HEK293 (cell line): ENCODE results near the gene PTPRK.

Experiments used
- GFI1B ChIP-seq: fragments of 450-650 bp; formaldehyde crosslinking; IDR thresholded peaks from 2 replicates; pipeline ENCODE4 v1.5.1; 2016; ENCODE audit warnings: missing biosample characterization, missing genetic modification characterization
- GLIS1 ChIP-seq: fragments of 450-650 bp; formaldehyde crosslinking; IDR thresholded peaks from 2 replicates; pipeline ENCODE4 v1.5.1; 2016; ENCODE audit warnings: missing biosample characterization, missing genetic modification characterization
- HIC1 ChIP-seq: fragments of 450-650 bp; formaldehyde crosslinking; IDR thresholded peaks from 2 replicates; pipeline ENCODE4 v1.5.1; 2016; ENCODE audit warnings: missing biosample characterization, missing genetic modification characterization
- HOXC10 ChIP-seq: sonication (generic); formaldehyde crosslinking; IDR thresholded peaks from 2 replicates; pipeline ENCODE4 v1.8.1; 2023; ENCODE audit warnings: mild to moderate bottlenecking, missing genetic modification reagents
- HOXD13 ChIP-seq: sonication (generic); formaldehyde crosslinking; IDR thresholded peaks from 2 replicates; pipeline ENCODE4 v1.8.0; 2022; ENCODE audit warnings: missing genetic modification reagents, borderline replicate concordance
- KLF1 ChIP-seq: fragments of 450-650 bp; formaldehyde crosslinking; IDR thresholded peaks from 2 replicates; pipeline ENCODE4 v1.5.1; 2016; ENCODE audit warnings: missing biosample characterization, missing genetic modification characterization
- MEIS1 ChIP-seq: sonication (generic); formaldehyde crosslinking; IDR thresholded peaks from 2 replicates; pipeline ENCODE4 v1.8.1; 2022; ENCODE audit warnings: missing genetic modification reagents, mild to moderate bottlenecking, borderline replicate concordance
- PATZ1 ChIP-seq: fragments of 450-650 bp; formaldehyde crosslinking; IDR thresholded peaks from 2 replicates; pipeline ENCODE4 v1.5.1; 2016; ENCODE audit warnings: missing biosample characterization, missing genetic modification characterization
- PRDM6 ChIP-seq: fragments of 450-650 bp; formaldehyde crosslinking; IDR thresholded peaks from 2 replicates; pipeline ENCODE4 v1.5.1; 2017; ENCODE audit warnings: missing biosample characterization, missing genetic modification characterization
- SP7 ChIP-seq: fragments of 450-650 bp; formaldehyde crosslinking; IDR thresholded peaks from 2 replicates; pipeline ENCODE4 v1.5.1; 2016; ENCODE audit warnings: missing biosample characterization, missing genetic modification characterization
- TRIM28 ChIP-seq: IDR thresholded peaks from 2 replicates; pipeline ENCODE4 v1.6.1; 2011; ENCODE audit warnings: low read length, control low read depth, borderline replicate concordance
- TSHZ1 ChIP-seq: fragments of 450-650 bp; formaldehyde crosslinking; IDR thresholded peaks from 2 replicates; pipeline ENCODE4 v1.5.1; 2016; ENCODE audit warnings: missing biosample characterization, missing genetic modification characterization, borderline replicate concordance
- ZBTB20 ChIP-seq: fragments of 450-650 bp; formaldehyde crosslinking; IDR thresholded peaks from 2 replicates; pipeline ENCODE4 v1.5.1; 2016; ENCODE audit warnings: missing biosample characterization, missing genetic modification characterization
- ZBTB44 ChIP-seq: fragments of 450-650 bp; IDR thresholded peaks from 2 replicates; pipeline ENCODE4 v1.5.1; 2018; ENCODE audit warnings: missing biosample characterization, mild to moderate bottlenecking, missing genetic modification characterization
- ZBTB7A ChIP-seq: fragments of 450-650 bp; formaldehyde crosslinking; IDR thresholded peaks from 2 replicates; pipeline ENCODE4 v1.5.1; 2016; ENCODE audit warnings: low read depth, missing biosample characterization, missing genetic modification characterization
- ZNF2 ChIP-seq: fragments of 450-650 bp; formaldehyde crosslinking; IDR thresholded peaks from 2 replicates; pipeline ENCODE4 v1.5.1; 2016; ENCODE audit warnings: missing biosample characterization, missing genetic modification characterization
- ZNF223 ChIP-seq: fragments of 450-650 bp; formaldehyde crosslinking; IDR thresholded peaks from 2 replicates; pipeline ENCODE4 v1.5.1; 2016; ENCODE audit warnings: missing biosample characterization, missing genetic modification characterization
- ZNF311 ChIP-seq: fragments of 450-650 bp; formaldehyde crosslinking; IDR thresholded peaks from 2 replicates; pipeline ENCODE4 v1.5.1; 2017; ENCODE audit warnings: missing biosample characterization, missing genetic modification characterization, borderline replicate concordance
- ZNF404 ChIP-seq: fragments of 450-650 bp; formaldehyde crosslinking; IDR thresholded peaks from 2 replicates; pipeline ENCODE4 v1.5.1; 2017; ENCODE audit warnings: missing biosample characterization, missing genetic modification characterization
- ZNF510 ChIP-seq: fragments of 450-650 bp; formaldehyde crosslinking; IDR thresholded peaks from 2 replicates; pipeline ENCODE4 v1.5.1; 2018; ENCODE audit warnings: mild to moderate bottlenecking, missing genetic modification characterization, missing biosample characterization; ENCODE audit not compliant: insufficient replicate concordance
- ZNF600 ChIP-seq: fragments of 450-650 bp; formaldehyde crosslinking; IDR thresholded peaks from 2 replicates; pipeline ENCODE4 v1.5.1; 2016; ENCODE audit warnings: missing biosample characterization, missing genetic modification characterization
- ZNF623 ChIP-seq: fragments of 450-650 bp; formaldehyde crosslinking; IDR thresholded peaks from 2 replicates; pipeline ENCODE4 v1.5.1; 2016; ENCODE audit warnings: missing biosample characterization, missing genetic modification characterization
- ZNF645 ChIP-seq: fragments of 450-650 bp; formaldehyde crosslinking; IDR thresholded peaks from 2 replicates; pipeline ENCODE4; 2016; ENCODE audit warnings: missing biosample characterization, missing genetic modification characterization
- ZNF677 ChIP-seq: fragments of 450-650 bp; IDR thresholded peaks from 2 replicates; pipeline ENCODE4 v1.5.0; 2018; ENCODE audit warnings: missing biosample characterization, mild to moderate bottlenecking, missing genetic modification characterization, moderate library complexity
- ZNF768 ChIP-seq: fragments of 450-650 bp; formaldehyde crosslinking; IDR thresholded peaks from 2 replicates; pipeline ENCODE4 v1.5.1; 2018; ENCODE audit warnings: missing biosample characterization, mild to moderate bottlenecking, missing genetic modification characterization
- ZSCAN4 ChIP-seq: fragments of 450-650 bp; formaldehyde crosslinking; IDR thresholded peaks from 2 replicates; pipeline ENCODE4 v1.5.1; 2017; ENCODE audit warnings: missing biosample characterization, missing genetic modification characterization

Gene PTPRK

GRCh38 chr6:128508588-128509296, 11.7 kb downstream of the PTPRK start (continued):
- TF ChIP-seq SP7 (peak; percentile 67), ZNF768 (tag by site-specific recombination) (no peak), MEIS1 (0 out of 2 replicates have a peak, but pooled peaks have one; percentile 39), HIC1 (tag by site-specific recombination) (peak; percentile 61), HOXD13 (CRISPR knock-in tag) (no peak), ZNF311 (no peak), ZNF677 (tag by site-specific recombination) (no peak), ZBTB7A (tag by site-specific recombination) (no peak), ZNF645 (tag by site-specific recombination) (no peak), ZNF404 (tag by site-specific recombination) (no peak), ZNF223 (tag by site-specific recombination) (no peak), TSHZ1 (tag by site-specific recombination) (peak; percentile 25; the same call in 1 of the 2 replicates), ZNF510 (tag by site-specific recombination) (no peak), HOXC10 (no peak), TRIM28 (no peak; the same call in 1 of the 2 replicates), ZNF2 (tag by site-specific recombination) (0 out of 2 replicates have a peak, but pooled peaks have one; percentile 44), ZBTB44 (no peak), ZBTB20 (tag by site-specific recombination) (peak; percentile 30; the same call in 1 of the 2 replicates), GFI1B (tag by site-specific recombination) (0 out of 2 replicates have a peak, but pooled peaks have one; percentile 4), ZSCAN4 (tag by site-specific recombination) (no peak), ZNF623 (tag by site-specific recombination) (no peak), ZNF600 (tag by site-specific recombination) (peak; percentile 57; the same call in 1 of the 2 replicates), PATZ1 (tag by site-specific recombination) (peak; percentile 51), KLF1 (tag by site-specific recombination) (peak; percentile 38; the same call in 1 of the 2 replicates), PRDM6 (tag by site-specific recombination) (peak; percentile 23; the same call in 1 of the 2 replicates), GLIS1 (no peak)
